Peyer's patch (tissue), 4 donors: ENCODE results near the gene BACH1. TPM values are rescaled to one million over a fixed set of nuclear protein-coding genes. Genes with fewer than 3 reads are reported as not detected.

Experiments used
- DNase-seq, 3 donors: peaks; one replicate each; pipeline ENCODE4 v3.0.0-alpha.2; 2017 to 2019
- H3K27ac ChIP-seq, 4 donors: fragments of 200-600 bp; sonication (generic); one replicate each; pipeline ENCODE4 v1.5.1; 2016 to 2019
- H3K27me3 ChIP-seq, 2 donors: fragments of 200-600 bp; sonication (generic); one replicate each; pipeline ENCODE4 v1.5.1; 2019
- H3K36me3 ChIP-seq, 3 donors: fragments of 200-600 bp; sonication (generic); one replicate each; pipeline ENCODE4 v1.5.1; 2016 to 2019
- H3K4me1 ChIP-seq, 4 donors: fragments of 200-600 bp; sonication (generic); one replicate each; pipeline ENCODE4 v1.5.1; 2016 to 2019
- H3K4me3 ChIP-seq, 4 donors: fragments of 200-600 bp; sonication (generic); 1 replicate in 3 of 4; 2 replicates in 1 of 4; pipeline ENCODE4 v1.5.1; 2016 to 2019; ENCODE audit warnings: mild to moderate bottlenecking in 1 of 4
- H3K9me3 ChIP-seq, 4 donors: fragments of 200-600 bp; sonication (generic); one replicate each; pipeline ENCODE4 v1.5.1; 2016 to 2019; ENCODE audit warnings: mild to moderate bottlenecking in 1 of 4
- CTCF ChIP-seq, 6 experiments: fragments of 450-650 bp in 4 of 6; fragments of 200-600 bp in 2 of 6; sonication (generic) in 1 of 6; IDR thresholded peaks; one replicate each; pipeline ENCODE4 v1.5.1; 2017 to 2019; ENCODE audit warnings: antibody characterized with exemption in 6 of 6, mild to moderate bottlenecking in 3 of 6, moderate library complexity in 1 of 6
- POLR2A ChIP-seq, 2 donors: fragments of 450-650 bp; IDR thresholded peaks; one replicate each; pipeline ENCODE4 v1.5.1; 2017; ENCODE audit warnings: antibody characterized with exemption in 2 of 2, mild to moderate bottlenecking in 2 of 2, moderate library complexity in 2 of 2
- total RNA-seq, 4 donors: library from RNA; depleted of rRNA; stranded (reverse); fragments of >200 nt; gene quantifications; one replicate each; pipeline ENCODE4 v1.1.0, GENCODE V29; 2016

The BACH1 gene
- total RNA-seq, 4 donors from 2014 or later: 52.8 to 72.7 (median 68.3) TPM

GRCh38 chr21:29257701-29258100 is 41.0 kb upstream of the BACH1 start:
- TF ChIP-seq POLR2A (IDR thresholded peaks at IDR 0.05) (no peak), CTCF (IDR thresholded peaks at IDR 0.05) (no peak)
- DNase-seq: no peak
- Histone ChIP-seq H3K9me3 (peaks cover 0 to 12% (median 4%) of the 10 kb centered on the region in 4 donors), H3K4me1 (no peaks in the 10 kb centered on the region), H3K4me3 (no peak overlapping the region), H3K27me3 (no peaks in the 10 kb centered on the region), H3K36me3 (no peaks in the 10 kb centered on the region), H3K27ac (no peak overlapping the region)

- Histone ChIP-seq H3K36me3 (no peaks in the 10 kb centered on the region), H3K4me3 (no peak overlapping the region), H3K9me3 (peaks cover 0 to 8% (median 0%) of the 10 kb centered on the region in 4 donors), H3K4me1 (no peaks in the 10 kb centered on the region), H3K27ac (no peak overlapping the region), H3K27me3 (no peaks in the 10 kb centered on the region)
- no peak for TF ChIP-seq POLR2A (IDR thresholded peaks at IDR 0.05)
- TF ChIP-seq CTCF (IDR thresholded peaks at IDR 0.05): no peak
- DNase-seq: no peak
Observed at GRCh38 chr21:29258626-29259338, 39.9 kb upstream of the BACH1 start.

- Histone ChIP-seq H3K4me3 (no peak overlapping the region), H3K27me3 (no peaks in the 10 kb centered on the region), H3K4me1 (no peaks in the 10 kb centered on the region), H3K9me3 (no peaks in the 10 kb centered on the region), H3K27ac (no peak overlapping the region), H3K36me3 (no peaks in the 10 kb centered on the region)
- no peak for DNase-seq
- TF ChIP-seq CTCF (IDR thresholded peaks at IDR 0.05): no peak
- TF ChIP-seq POLR2A (IDR thresholded peaks at IDR 0.05): no peak
Observed at GRCh38 chr21:29260461-29260860, 38.3 kb upstream of the BACH1 start.

GRCh38 chr21:29261555-29262540 is 36.9 kb upstream of the BACH1 start:
- no peaks in the 10 kb centered on the region for H3K4me1 ChIP-seq
- no peak overlapping the region for H3K27ac ChIP-seq
- no peak overlapping the region for H3K4me3 ChIP-seq
- no peak for DNase-seq
- H3K36me3 ChIP-seq: no peaks in the 10 kb centered on the region
- TF ChIP-seq POLR2A (IDR thresholded peaks at IDR 0.05) (no peak), CTCF (IDR thresholded peaks at IDR 0.05) (no peak)
- no peaks in the 10 kb centered on the region for H3K9me3 ChIP-seq
- no peaks in the 10 kb centered on the region for H3K27me3 ChIP-seq

GRCh38 chr21:29264721-29265120 is 34.0 kb upstream of the BACH1 start:
- DNase-seq: no peak
- no peak for TF ChIP-seq CTCF (IDR thresholded peaks at IDR 0.05)
- TF ChIP-seq POLR2A (IDR thresholded peaks at IDR 0.05): no peak
- Histone ChIP-seq H3K36me3 (no peaks in the 10 kb centered on the region), H3K4me1 (no peaks in the 10 kb centered on the region), H3K9me3 (no peaks in the 10 kb centered on the region), H3K27me3 (no peaks in the 10 kb centered on the region), H3K4me3 (no peak overlapping the region), H3K27ac (no peak overlapping the region)
